ENCODE results near the gene VSIG10. TPM values are rescaled to one million over a fixed set of nuclear protein-coding genes. Genes with fewer than 3 reads are reported as not detected.

Gene VSIG10
- total RNA-seq, 6 experiments from 2014 or later, result 13.1 to 31.3 (median 20.1) TPM

DNA sequence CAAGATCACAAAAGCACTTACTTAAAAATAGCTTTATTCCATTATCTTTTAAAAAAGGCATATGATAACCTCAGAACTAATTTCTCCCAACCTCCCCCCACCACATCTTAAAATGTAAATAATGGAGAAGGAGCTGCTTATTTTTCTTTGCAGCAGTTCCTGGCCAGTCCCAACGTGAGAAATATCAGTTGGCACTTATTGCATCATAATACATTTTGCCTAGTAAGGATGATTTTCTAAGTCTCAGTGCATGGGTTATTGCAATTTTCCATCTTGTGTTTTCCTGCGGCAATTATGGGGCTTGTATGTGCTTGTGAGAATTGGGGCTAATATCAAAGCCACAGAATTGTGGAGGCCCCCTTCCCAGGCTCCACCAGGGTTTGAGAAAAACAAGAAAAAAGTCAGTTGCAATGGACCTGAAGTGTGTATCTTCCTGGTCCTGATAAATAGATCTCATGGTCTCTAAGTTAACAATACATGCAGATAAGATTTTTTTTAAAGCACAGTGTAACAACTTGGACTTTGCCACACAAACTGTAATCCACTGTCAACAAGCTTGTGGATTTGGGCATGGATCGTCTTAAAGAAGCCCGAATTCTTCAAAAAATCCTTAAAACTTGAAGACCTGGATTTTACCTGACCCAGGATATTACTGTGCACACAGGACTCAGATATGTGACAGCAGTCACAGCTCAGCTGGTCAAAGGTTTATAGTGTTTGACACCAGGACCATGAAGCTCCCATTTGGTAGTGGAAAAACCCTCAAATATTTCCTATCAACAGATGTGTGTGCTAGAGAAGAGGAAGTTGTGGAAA, 40.0 kb downstream of the VSIG10 start:
- WGBS (ENCODE audit: insufficient coverage, low coverage, low lambda C conversion rate, missing lambda C conversion rate), result 49% methylated on average over 4 of the region's 4 CpGs

DNA sequence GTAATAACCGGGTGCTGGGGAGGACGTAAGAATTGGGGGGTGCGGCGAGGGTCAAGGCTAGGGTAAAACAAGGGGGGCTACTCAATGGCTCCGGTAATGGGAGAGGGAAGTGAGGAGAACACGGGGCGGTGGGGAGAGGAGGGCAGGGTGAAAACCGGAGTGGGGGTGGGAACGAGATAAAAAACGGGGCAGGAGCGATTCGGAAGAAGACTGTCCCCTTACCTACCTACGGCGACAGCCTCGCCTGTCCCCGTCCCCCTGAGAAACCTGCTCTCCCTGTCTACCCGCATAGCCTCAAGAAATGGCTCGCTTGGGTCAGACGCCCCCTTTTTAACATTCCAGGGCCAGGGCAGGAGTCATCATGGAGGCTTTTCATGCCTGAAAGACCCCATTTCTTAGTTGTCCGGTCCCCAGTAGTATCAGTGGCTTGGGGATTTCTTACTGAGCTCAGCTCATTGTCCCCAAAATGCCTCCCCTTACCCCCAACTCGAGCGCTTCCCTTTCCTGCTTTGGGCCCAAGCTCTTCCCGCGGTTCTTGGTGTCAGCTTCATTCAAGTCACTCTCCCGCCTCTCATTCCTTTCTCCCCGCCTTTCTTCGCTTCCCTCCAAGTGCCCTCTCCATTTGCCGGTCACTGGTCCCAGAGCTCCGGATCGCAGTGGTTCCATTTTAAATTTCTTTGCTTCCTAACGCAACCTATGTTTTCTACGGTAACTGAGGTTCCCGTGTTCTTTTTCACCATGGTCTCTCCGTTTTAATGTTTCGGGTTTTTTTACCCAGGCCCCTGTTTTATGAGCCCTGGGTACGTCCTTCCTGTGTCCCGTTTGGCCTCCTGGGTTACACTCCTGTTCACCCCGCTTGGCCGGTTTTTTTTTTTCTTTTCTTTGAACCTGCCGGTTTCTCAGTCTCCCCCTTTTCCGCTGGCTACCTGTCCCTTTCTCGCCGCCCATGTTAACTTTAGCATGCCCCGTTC, 41.7 kb downstream of the VSIG10 start:
- peak; percentile 22 for TF ChIP-seq POLR2A (IDR thresholded peaks at IDR 0.05)
- TF ChIP-seq, protein P1, sequence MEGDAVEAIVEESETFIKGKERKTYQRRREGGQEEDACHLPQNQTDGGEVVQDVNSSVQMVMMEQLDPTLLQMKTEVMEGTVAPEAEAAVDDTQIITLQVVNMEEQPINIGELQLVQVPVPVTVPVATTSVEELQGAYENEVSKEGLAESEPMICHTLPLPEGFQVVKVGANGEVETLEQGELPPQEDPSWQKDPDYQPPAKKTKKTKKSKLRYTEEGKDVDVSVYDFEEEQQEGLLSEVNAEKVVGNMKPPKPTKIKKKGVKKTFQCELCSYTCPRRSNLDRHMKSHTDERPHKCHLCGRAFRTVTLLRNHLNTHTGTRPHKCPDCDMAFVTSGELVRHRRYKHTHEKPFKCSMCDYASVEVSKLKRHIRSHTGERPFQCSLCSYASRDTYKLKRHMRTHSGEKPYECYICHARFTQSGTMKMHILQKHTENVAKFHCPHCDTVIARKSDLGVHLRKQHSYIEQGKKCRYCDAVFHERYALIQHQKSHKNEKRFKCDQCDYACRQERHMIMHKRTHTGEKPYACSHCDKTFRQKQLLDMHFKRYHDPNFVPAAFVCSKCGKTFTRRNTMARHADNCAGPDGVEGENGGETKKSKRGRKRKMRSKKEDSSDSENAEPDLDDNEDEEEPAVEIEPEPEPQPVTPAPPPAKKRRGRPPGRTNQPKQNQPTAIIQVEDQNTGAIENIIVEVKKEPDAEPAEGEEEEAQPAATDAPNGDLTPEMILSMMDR (IDR thresholded peaks at IDR 0.05), result no peak
- no peaks in the 10 kb centered on the region for H3K27me3 ChIP-seq
- peak overlapping the region; percentile 40 to 80 (median 58) for H3K4me3 ChIP-seq
- intact Hi-C loops (cut with DNase I), result no loop called here
- peak overlapping the region; percentile 69 to 93 (median 76) for H3K27ac ChIP-seq
- peaks cover 0 to 39% (median 16%) of the 10 kb centered on the region in 4 donors for H3K4me1 ChIP-seq
- ATAC-seq (peak; percentile 29 to 53 (median 42)), DNase-seq (peak; percentile 37 to 56 (median 46))
- H3K9me3 ChIP-seq, result no peaks in the 10 kb centered on the region
- H3K36me3 ChIP-seq, result no peaks in the 10 kb centered on the region
- 3% methylated on average over 41 of the region's 44 CpGs for WGBS (ENCODE audit: insufficient coverage, low coverage, low lambda C conversion rate, missing lambda C conversion rate)

More for the DNA sequence above, 40.0 kb downstream of the VSIG10 start:
- intact Hi-C loops (cut with DNase I), result no loop called here
- peak in 1 of 4 donors; percentile 10 for ATAC-seq
- TF ChIP-seq POLR2A (IDR thresholded peaks at IDR 0.05), result no peak
- TF ChIP-seq, protein P1 (IDR thresholded peaks at IDR 0.05), result no peak
- no peaks in the 10 kb centered on the region for H3K27me3 ChIP-seq
- H3K9me3 ChIP-seq, result no peaks in the 10 kb centered on the region
- DNase-seq, result no peak
- H3K36me3 ChIP-seq, result no peaks in the 10 kb centered on the region
- H3K4me3 ChIP-seq, result no peak overlapping the region
- H3K4me1 ChIP-seq, result peaks cover 0 to 30% (median 12%) of the 10 kb centered on the region in 4 donors
- H3K27ac ChIP-seq, result peak overlapping the region in 2 of 3 donors; percentile 43 to 76

DNA sequence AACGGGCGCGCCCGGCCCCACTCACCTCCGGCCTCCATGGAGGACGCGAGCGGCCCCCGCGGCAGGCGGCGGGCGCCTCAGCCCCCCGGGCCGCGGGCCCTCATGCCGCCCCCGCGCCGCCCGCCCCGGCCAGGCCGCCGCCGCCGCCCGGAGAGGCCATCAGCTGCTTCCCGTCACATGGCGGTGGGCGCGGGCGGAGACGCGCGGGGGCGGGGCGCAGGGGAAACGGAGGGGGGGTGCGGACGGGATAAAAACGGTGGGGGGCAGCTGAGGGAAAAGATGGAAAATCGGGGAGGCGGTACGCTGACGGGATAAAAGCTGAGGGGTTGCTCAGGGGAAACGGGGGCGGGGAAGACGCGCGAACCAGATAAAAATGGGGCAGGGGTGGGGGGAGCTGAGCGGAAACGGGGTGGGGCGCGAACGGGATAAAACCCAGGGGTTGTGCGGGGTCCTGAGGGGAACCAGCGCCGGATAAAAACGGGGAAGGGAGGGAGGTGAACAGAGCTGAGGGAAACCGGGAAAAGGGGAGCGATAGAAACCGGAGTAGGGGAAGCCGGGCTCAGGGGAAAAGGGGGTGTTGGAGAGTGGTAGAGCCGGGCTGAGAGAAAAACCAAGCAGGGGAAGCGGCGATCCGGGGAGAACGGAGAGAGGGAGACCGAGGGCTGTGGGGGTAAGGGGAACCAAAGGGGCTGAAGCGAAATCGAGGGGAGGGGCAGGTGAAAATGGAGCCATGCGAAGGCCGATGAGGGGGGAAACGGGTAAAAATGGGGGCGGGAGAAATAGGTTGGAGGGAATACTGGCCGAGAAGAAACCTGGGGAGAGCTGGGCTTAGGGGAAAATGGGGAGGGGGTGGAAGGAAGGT, 42.6 kb downstream of the VSIG10 start, which contains the start of gene WSB2:
Gene WSB2, minus strand, starts transcription at position 169 of the 862 bp plus-strand sequence. Its CDS starts 131 bp downstream, at position 38.
- peak within 1 kb of the TSS; percentile 71 to 80 (median 77) for H3K4me3 ChIP-seq
- H3K9me3 ChIP-seq, result no peaks in the 10 kb centered on the region
- ATAC-seq (peak; percentile 52 to 63 (median 54)), DNase-seq (peak; percentile 82 to 87 (median 84))
- no peaks in the 10 kb centered on the region for H3K27me3 ChIP-seq
- under 1% methylated on average over 40 of the region's 76 CpGs for WGBS (ENCODE audit: insufficient coverage, low coverage, low lambda C conversion rate, missing lambda C conversion rate)
- H3K27ac ChIP-seq, result peak within 1 kb of the TSS; percentile 84 to 97 (median 96)
- intact Hi-C loops (cut with DNase I), result no loop called here
- TF ChIP-seq, protein P1 (IDR thresholded peaks at IDR 0.05), result no peak
- TF ChIP-seq POLR2A (IDR thresholded peaks at IDR 0.05), result no peak
- no peaks in the 10 kb centered on the region for H3K36me3 ChIP-seq
- peaks cover 0 to 48% (median 21%) of the 10 kb centered on the region in 4 donors for H3K4me1 ChIP-seq

Measured in right lobe of liver (tissue), 6 donors.